ENCODE data around the gene SAP30BP. TPM values are rescaled to one million over a fixed set of nuclear protein-coding genes. Genes with fewer than 3 reads are reported as not detected.

The SAP30BP gene
- total RNA-seq, 1 experiment from 2014 or later: 89.7 TPM

DNA sequence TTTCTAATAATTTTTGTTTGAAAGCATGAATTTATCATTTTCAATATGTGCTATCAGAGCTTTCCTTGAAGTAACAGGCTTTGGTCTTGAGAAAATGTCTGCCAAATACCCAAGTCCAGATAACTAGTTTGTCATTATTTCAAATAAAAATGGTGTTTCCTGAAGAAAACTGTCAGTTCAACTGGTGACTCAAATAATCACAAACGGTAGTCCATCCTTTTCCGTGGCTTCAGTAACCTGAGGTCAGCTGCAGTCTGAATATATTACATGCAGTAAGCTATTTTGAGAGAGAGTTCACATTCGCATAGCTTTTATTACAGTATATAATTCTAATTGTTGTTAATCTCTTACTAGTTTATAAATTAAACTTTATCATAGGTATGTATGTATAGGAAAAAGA lies 9.3 kb downstream of the SAP30BP start:
- no peaks in the 10 kb centered on the region for H3K27me3 Mint-ChIP-seq (ENCODE audit: low read depth)
- H3K18ac ChIP-seq (ENCODE audit: insufficient read length, low read depth, low read length): no peak overlapping the region
- H3K79me1 ChIP-seq (ENCODE audit: insufficient read depth, low read depth, low read length, poor library complexity, severe bottlenecking): no peaks in the 10 kb centered on the region
- H3K23me2 ChIP-seq (ENCODE audit: insufficient read length, low read depth, low read length, poor library complexity, severe bottlenecking): no peaks in the 10 kb centered on the region
- H3K4me1 Mint-ChIP-seq: no peaks in the 10 kb centered on the region
- no peak overlapping the region for H2BK120ac ChIP-seq (ENCODE audit: low read depth, low read length, poor library complexity, severe bottlenecking)
- no peak overlapping the region for H2AK5ac ChIP-seq (ENCODE audit: insufficient read length, low read length)
- H4K8ac ChIP-seq (replicated peaks; ENCODE audit: insufficient read length, low read depth, low read length): no peak overlapping the region
- WGBS (ENCODE audit: extremely low coverage, insufficient read length, low lambda C conversion rate): no CpG with 5 or more reads among the region's 3 CpGs
- no peak overlapping the region for H2AFZ ChIP-seq (ENCODE audit: low read length)
- no peak overlapping the region for H3K4me2 ChIP-seq (ENCODE audit: insufficient read depth, insufficient read length, low read length)
- TF ChIP-seq, protein P1, sequence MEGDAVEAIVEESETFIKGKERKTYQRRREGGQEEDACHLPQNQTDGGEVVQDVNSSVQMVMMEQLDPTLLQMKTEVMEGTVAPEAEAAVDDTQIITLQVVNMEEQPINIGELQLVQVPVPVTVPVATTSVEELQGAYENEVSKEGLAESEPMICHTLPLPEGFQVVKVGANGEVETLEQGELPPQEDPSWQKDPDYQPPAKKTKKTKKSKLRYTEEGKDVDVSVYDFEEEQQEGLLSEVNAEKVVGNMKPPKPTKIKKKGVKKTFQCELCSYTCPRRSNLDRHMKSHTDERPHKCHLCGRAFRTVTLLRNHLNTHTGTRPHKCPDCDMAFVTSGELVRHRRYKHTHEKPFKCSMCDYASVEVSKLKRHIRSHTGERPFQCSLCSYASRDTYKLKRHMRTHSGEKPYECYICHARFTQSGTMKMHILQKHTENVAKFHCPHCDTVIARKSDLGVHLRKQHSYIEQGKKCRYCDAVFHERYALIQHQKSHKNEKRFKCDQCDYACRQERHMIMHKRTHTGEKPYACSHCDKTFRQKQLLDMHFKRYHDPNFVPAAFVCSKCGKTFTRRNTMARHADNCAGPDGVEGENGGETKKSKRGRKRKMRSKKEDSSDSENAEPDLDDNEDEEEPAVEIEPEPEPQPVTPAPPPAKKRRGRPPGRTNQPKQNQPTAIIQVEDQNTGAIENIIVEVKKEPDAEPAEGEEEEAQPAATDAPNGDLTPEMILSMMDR (conservative IDR thresholded peaks at IDR 0.05): no peak
- no peaks in the 10 kb centered on the region for H4K20me1 ChIP-seq (ENCODE audit: control insufficient read depth, insufficient read depth, insufficient read length)
- no peak overlapping the region for H4K91ac ChIP-seq (ENCODE audit: insufficient read length, low read depth, low read length)
- no peaks in the 10 kb centered on the region for H3K9me3 ChIP-seq (ENCODE audit: control insufficient read depth, low read depth, low read length)
- H3K4me1 ChIP-seq (ENCODE audit: insufficient read depth, low read length): no peaks in the 10 kb centered on the region
- H3K14ac ChIP-seq (ENCODE audit: insufficient read depth, low read length): no peak overlapping the region
- no peak overlapping the region for H4K5ac ChIP-seq (ENCODE audit: insufficient read length, low read depth, low read length)
- H2BK12ac ChIP-seq (ENCODE audit: insufficient read length, low read depth, low read length): no peak overlapping the region
- no peak overlapping the region for H2BK20ac ChIP-seq (ENCODE audit: low read depth, low read length, poor library complexity, severe bottlenecking)
- H3K36me3 Mint-ChIP-seq (ENCODE audit: insufficient read depth in 1 of 3, low read depth in 3 of 3): peaks cover 3 to 57% (median 40%) of the 10 kb centered on the region in 3 experiments; a peak in 6 of 7 replicates
- no peaks in the 10 kb centered on the region for H3K9me3 Mint-ChIP-seq
- no peak overlapping the region for H3K23ac ChIP-seq (ENCODE audit: insufficient read length, low read depth, low read length)
- no peak overlapping the region for H3T11ph ChIP-seq (ENCODE audit: low read length)
- no peak overlapping the region for H2BK5ac ChIP-seq (ENCODE audit: insufficient read length, low read length)
- H3K9ac ChIP-seq (ENCODE audit: extremely low read depth, insufficient read length, low read length): no peak overlapping the region
- H3K27ac ChIP-seq (ENCODE audit: insufficient read length, low read depth, low read length): no peak overlapping the region
- H2BK15ac ChIP-seq (ENCODE audit: low read depth, low read length): no peak overlapping the region
- H3K79me2 ChIP-seq (ENCODE audit: insufficient read depth, low read length): no peaks in the 10 kb centered on the region
- H3K27ac Mint-ChIP-seq: no peak overlapping the region
- H3K4ac ChIP-seq (ENCODE audit: low read depth, low read length): no peak overlapping the region
- H3K56ac ChIP-seq (ENCODE audit: insufficient read length, low read depth, low read length): no peak overlapping the region
- no peaks in the 10 kb centered on the region for H3K27me3 ChIP-seq (ENCODE audit: insufficient read depth, low read length)
- DNase-seq: no peak
- H3K4me3 Mint-ChIP-seq: no peak overlapping the region

Data from H9 (cell line).